Common myeloid progenitor, CD34-positive (primary cell): ENCODE results near the gene SFXN5.
"Not testable (repeated sequence)": the region's sequence is repeated elsewhere in the genome, so short reads cannot be mapped to it uniquely, and the experiment has no call there.

ENCODE experiments used
- CTCF ChIA-PET: fragments of 350-600 bp; sonication (Branson Sonifier 250); formaldehyde crosslinking; loops from one replicate; lab custom pipeline; 2021; ENCODE audit warnings: antibody characterized with exemption; lab: Charles Lee
- POLR2A ChIA-PET: fragments of 350-600 bp; sonication (Branson Sonifier 250); formaldehyde crosslinking; loops from one replicate; lab custom pipeline; 2021; ENCODE audit warnings: antibody characterized with exemption; lab: Charles Lee
- DNase-seq, 3 donors: peaks; one replicate each; pipeline versions ENCODE4 v3.0.0 to v3.0.0-alpha.2; 2013
- H3K27ac ChIP-seq, 2 experiments: 1 replicate in 1 of 2; 2 replicates in 1 of 2; pipeline ENCODE4 v1.7.0; 2013; ENCODE audit warnings: inconsistent platforms in 2 of 2, low read length in 2 of 2, mild to moderate bottlenecking in 2 of 2, low read depth in 1 of 2, moderate library complexity in 1 of 2; ENCODE audit not compliant: severe bottlenecking in 2 of 2, insufficient read depth in 1 of 2, poor library complexity in 1 of 2
- H3K27me3 ChIP-seq, 5 experiments: replicated peaks in 2 of 5; 1 replicate in 3 of 5; 2 replicates in 2 of 5; pipeline versions ENCODE4 v1.6.1 to v1.7.0; 2013; ENCODE audit warnings: low read length in 4 of 5, mild to moderate bottlenecking in 2 of 5, moderate library complexity in 2 of 5, inconsistent platforms in 1 of 5; ENCODE audit not compliant: insufficient read depth in 5 of 5, control insufficient read depth in 4 of 5
- H3K36me3 ChIP-seq, 4 experiments: 1 replicate in 2 of 4; 2 replicates in 2 of 4; pipeline versions ENCODE4 v1.6.1 to v1.7.0; 2013; ENCODE audit warnings: low read length in 3 of 4, control low read depth in 1 of 4, mild to moderate bottlenecking in 1 of 4; ENCODE audit not compliant: control insufficient read depth in 4 of 4, insufficient read depth in 4 of 4
- H3K4me1 ChIP-seq, 4 experiments: 1 replicate in 3 of 4; 2 replicates in 1 of 4; pipeline versions ENCODE4 v1.6.1 to v1.7.1; 2013; ENCODE audit warnings: low read length in 3 of 4, mild to moderate bottlenecking in 3 of 4, control low read depth in 1 of 4, inconsistent platforms in 1 of 4, moderate library complexity in 1 of 4; ENCODE audit not compliant: control insufficient read depth in 4 of 4, insufficient read depth in 4 of 4; ENCODE audit errors: control extremely low read depth in 1 of 4
- H3K4me3 ChIP-seq, 7 experiments: 1 replicate in 4 of 7; 2 replicates in 3 of 7; pipeline versions ENCODE4 v1.5.1 to v1.7.0; 2013; ENCODE audit warnings: mild to moderate bottlenecking in 7 of 7, low read length in 6 of 7, moderate library complexity in 6 of 7, inconsistent platforms in 2 of 7, low read depth in 2 of 7, control low read depth in 1 of 7; ENCODE audit not compliant: insufficient read depth in 4 of 7, control insufficient read depth in 1 of 7; ENCODE audit errors: extremely low read depth in 1 of 7
- H3K9me3 ChIP-seq, 5 experiments: 1 replicate in 4 of 5; 2 replicates in 1 of 5; pipeline versions ENCODE4 v1.6.1 to v1.7.1; 2013; ENCODE audit warnings: low read length in 4 of 5, mild to moderate bottlenecking in 2 of 5, inconsistent platforms in 1 of 5, low read depth in 1 of 5, moderate library complexity in 1 of 5; ENCODE audit not compliant: control insufficient read depth in 4 of 5, insufficient read depth in 2 of 5; ENCODE audit errors: control extremely low read depth in 1 of 5
- WGBS: methylation state at CpG from one replicate; pipeline ENCODE4 v1.1.5; 2013; ENCODE audit not compliant: insufficient coverage; 5-methylcytosine and 5-hydroxymethylcytosine counted together

SFXN5 gene

GRCh38 chr2:72907369-72907768, 164.1 kb downstream of the SFXN5 start:
- H3K27ac ChIP-seq, DNase-seq, H3K4me1 ChIP-seq, POLR2A ChIA-PET, H3K4me3 ChIP-seq, H3K9me3 ChIP-seq, H3K36me3 ChIP-seq: not testable (repeated sequence)
- 93% methylated on average over 9 of the region's 13 CpGs for WGBS
- CTCF ChIA-PET: interaction anchor here (1.7 to 2.0 kb wide), 2 partner anchors 12 to 16 kb away, joined by 5 to 9 read pairs; no protein-coding TSS in a partner anchor
- H3K27me3 ChIP-seq: peaks cover 17 to 87% (median 33%) of the 10 kb centered on the region in 5 experiments

- Histone ChIP-seq H3K4me1 (no peaks in the 10 kb centered on the region), H3K4me3 (no peak overlapping the region), H3K27me3 (peaks cover 0 to 66% (median 21%) of the 10 kb centered on the region in 5 experiments), H3K9me3 (peaks cover 0 to 4% (median 0%) of the 10 kb centered on the region in 5 experiments), H3K27ac (no peak overlapping the region), H3K36me3 (no peaks in the 10 kb centered on the region)
- ChIA-PET POLR2A (no interaction called here), CTCF (no interaction called here)
- peak in 2 of 3 donors; percentile 18 to 57 for DNase-seq
- no CpG with 5 or more reads among the region's 3 CpGs for WGBS
Observed at GRCh38 chr2:72901426-72901825, 170.1 kb downstream of the SFXN5 start.

GRCh38 chr2:72900191-72900825, 171.2 kb downstream of the SFXN5 start:
- Histone ChIP-seq H3K36me3 (no peaks in the 10 kb centered on the region), H3K4me1 (peaks cover 0 to 3% (median 0%) of the 10 kb centered on the region in 4 experiments), H3K4me3 (no peak overlapping the region), H3K27me3 (peaks cover 0 to 72% (median 21%) of the 10 kb centered on the region in 5 experiments), H3K9me3 (no peaks in the 10 kb centered on the region), H3K27ac (no peak overlapping the region)
- DNase-seq: no peak
- ChIA-PET CTCF (no interaction called here), POLR2A (no interaction called here)
- WGBS: 100% methylated on average over 2 of the region's 5 CpGs

DNA sequence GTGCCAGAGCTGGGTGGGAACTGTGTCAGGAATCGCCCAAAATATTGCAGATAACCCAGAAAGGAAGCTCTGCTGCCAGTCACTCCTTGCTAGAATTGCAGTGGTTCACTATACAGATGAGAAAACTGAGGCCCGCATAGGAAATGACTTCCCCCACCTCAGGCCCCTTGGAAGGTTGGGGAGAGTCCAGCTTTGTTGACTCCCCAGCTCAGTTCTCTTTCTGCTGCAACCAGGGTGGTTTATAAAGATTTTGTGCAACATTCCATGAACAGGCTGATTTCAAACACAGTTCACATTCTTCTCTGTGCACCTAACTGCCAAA, 173.0 kb downstream of the SFXN5 start:
- H3K27ac ChIP-seq: no peak overlapping the region
- H3K4me3 ChIP-seq: no peak overlapping the region
- H3K27me3 ChIP-seq: peaks cover 0 to 73% (median 23%) of the 10 kb centered on the region in 5 experiments
- H3K9me3 ChIP-seq: no peaks in the 10 kb centered on the region
- no peak for DNase-seq
- peaks cover 0 to 3% (median 0%) of the 10 kb centered on the region in 4 experiments for H3K4me1 ChIP-seq
- CTCF ChIA-PET: interaction anchor here (0.7 to 1.4 kb wide), 5 partner anchors 12 to 180 kb away, joined by 3 to 4 read pairs (median 3); no protein-coding TSS in a partner anchor
- WGBS: 92% methylated on average over 2 of the region's 2 CpGs
- H3K36me3 ChIP-seq: no peaks in the 10 kb centered on the region
- POLR2A ChIA-PET: no interaction called here

GRCh38 chr2:72897785-72898584, 173.5 kb downstream of the SFXN5 start:
- Histone ChIP-seq H3K36me3 (no peaks in the 10 kb centered on the region), H3K9me3 (no peaks in the 10 kb centered on the region), H3K27me3 (peaks cover 0 to 68% (median 23%) of the 10 kb centered on the region in 5 experiments), H3K4me3 (no peak overlapping the region), H3K27ac (no peak overlapping the region), H3K4me1 (peaks cover 0 to 3% (median 0%) of the 10 kb centered on the region in 4 experiments)
- DNase-seq: no peak
- POLR2A ChIA-PET: no interaction called here
- CTCF ChIA-PET: interaction anchor here (0.6 to 1.4 kb wide), 6 partner anchors 11 to 180 kb away, joined by 3 to 4 read pairs (median 3); no protein-coding TSS in a partner anchor
- WGBS: 89% methylated on average over 15 of the region's 18 CpGs

GRCh38 chr2:72896446-72896845, 175.1 kb downstream of the SFXN5 start:
- Histone ChIP-seq H3K27me3 (peaks cover 0 to 60% (median 20%) of the 10 kb centered on the region in 5 experiments), H3K9me3 (no peaks in the 10 kb centered on the region), H3K36me3 (no peaks in the 10 kb centered on the region), H3K27ac (no peak overlapping the region), H3K4me3 (no peak overlapping the region), H3K4me1 (peaks cover 0 to 3% (median 0%) of the 10 kb centered on the region in 4 experiments)
- 60% methylated on average over 1 of the region's 4 CpGs for WGBS
- ChIA-PET CTCF (interaction anchor here (0.7 to 7.8 kb wide), 7 partner anchors 10 to 316 kb away, joined by 3 to 86 read pairs (median 8); no protein-coding TSS in a partner anchor), POLR2A (no interaction called here)
- no peak for DNase-seq
